IgD-negative memory B cell (primary cell): ENCODE data around the gene TANGO6. TPM values are rescaled to one million over a fixed set of nuclear protein-coding genes. Genes with fewer than 3 reads are reported as not detected.
A peak's percentile ranks its signal among the peaks of the same experiment; 100 is the strongest.
"Not testable (repeated sequence)": the region's sequence is repeated elsewhere in the genome, so short reads cannot be mapped to it uniquely, and the experiment has no call there.

Experiments
- H3K27ac Mint-ChIP-seq, 3 donors: one replicate each; pipeline ENCODE4 v1.8.0; 2020 to 2022; ENCODE audit warnings: mild to moderate bottlenecking in 3 of 3, mixed read lengths in 3 of 3, moderate library complexity in 1 of 3
- H3K27me3 Mint-ChIP-seq: one replicate; pipeline ENCODE4 v1.8.0; 2021; ENCODE audit warnings: mixed read lengths
- H3K36me3 Mint-ChIP-seq: one replicate; pipeline ENCODE4 v1.8.0; 2020; ENCODE audit warnings: mild to moderate bottlenecking, mixed read lengths
- H3K4me1 Mint-ChIP-seq, 3 donors: one replicate each; pipeline ENCODE4 v1.8.0; 2020 to 2022; ENCODE audit warnings: mixed read lengths in 3 of 3, mild to moderate bottlenecking in 1 of 3
- H3K4me3 Mint-ChIP-seq, 4 donors: one replicate each; pipeline ENCODE4 v1.8.0; 2020 to 2022; ENCODE audit warnings: mild to moderate bottlenecking in 4 of 4, mixed read lengths in 4 of 4, moderate library complexity in 3 of 4
- H3K9me3 Mint-ChIP-seq, 3 donors: one replicate each; pipeline ENCODE4 v1.8.0; 2020 to 2021; ENCODE audit warnings: mixed read lengths in 3 of 3, mild to moderate bottlenecking in 1 of 3
- polyA plus RNA-seq: library from polyadenylated mRNA; unstranded; fragments of 300-500 nt; fragmentation: Illumina TruSeq; gene quantifications from one replicate; pipeline ENCODE4 v1.2.3, GENCODE V29; 2021

The TANGO6 gene
- polyA plus RNA-seq, 1 donor from 2014 or later: 17.1 TPM

GRCh38 chr16:69049603-69050375, 206.5 kb downstream of the TANGO6 start:
- H3K27ac Mint-ChIP-seq: no peak overlapping the region

GRCh38 chr16:69051517-69051830, 208.1 kb downstream of the TANGO6 start:
- H3K27ac Mint-ChIP-seq, H3K4me1 Mint-ChIP-seq, H3K27me3 Mint-ChIP-seq, H3K9me3 Mint-ChIP-seq, H3K4me3 Mint-ChIP-seq: not testable (repeated sequence)
- H3K36me3 Mint-ChIP-seq: peaks cover 10% of the 10 kb centered on the region

More at GRCh38 chr16:69049603-69050375, 206.5 kb downstream of the TANGO6 start:
- H3K9me3 Mint-ChIP-seq: no peaks in the 10 kb centered on the region
- peaks cover 12% of the 10 kb centered on the region for H3K36me3 Mint-ChIP-seq
- peaks cover 0 to 2% (median 0%) of the 10 kb centered on the region in 3 donors for H3K4me1 Mint-ChIP-seq
- H3K27me3 Mint-ChIP-seq: no peaks in the 10 kb centered on the region
- H3K4me3 Mint-ChIP-seq: no peak overlapping the region

GRCh38 chr16:69055008-69055407, 211.7 kb downstream of the TANGO6 start:
- Mint-ChIP-seq H3K27me3 (no peaks in the 10 kb centered on the region), H3K4me1 (peaks cover 0 to 2% (median 0%) of the 10 kb centered on the region in 3 donors), H3K36me3 (peaks cover 9% of the 10 kb centered on the region), H3K9me3 (no peaks in the 10 kb centered on the region), H3K4me3 (no peak overlapping the region), H3K27ac (no peak overlapping the region)

DNA sequence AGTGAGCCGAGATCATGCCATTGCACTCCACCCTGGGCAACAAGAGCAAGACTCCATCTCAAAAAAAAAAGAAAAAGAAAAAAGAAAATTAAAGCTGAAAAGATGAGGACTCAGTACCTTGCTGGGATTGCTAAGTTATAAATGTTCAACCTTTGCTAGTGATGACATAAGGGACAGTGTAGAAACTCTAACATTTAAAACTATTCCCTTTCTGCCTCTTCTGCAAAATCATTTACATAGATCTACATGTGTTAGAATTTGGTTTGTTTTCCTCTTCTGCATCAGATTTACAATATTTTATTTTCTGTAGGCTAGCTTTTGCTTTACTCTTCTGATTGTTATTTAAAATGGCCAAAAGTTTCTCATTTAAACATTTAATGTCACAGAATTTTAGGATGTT, 212.6 kb downstream of the TANGO6 start:
- H3K36me3 Mint-ChIP-seq: peaks cover 6% of the 10 kb centered on the region

DNA sequence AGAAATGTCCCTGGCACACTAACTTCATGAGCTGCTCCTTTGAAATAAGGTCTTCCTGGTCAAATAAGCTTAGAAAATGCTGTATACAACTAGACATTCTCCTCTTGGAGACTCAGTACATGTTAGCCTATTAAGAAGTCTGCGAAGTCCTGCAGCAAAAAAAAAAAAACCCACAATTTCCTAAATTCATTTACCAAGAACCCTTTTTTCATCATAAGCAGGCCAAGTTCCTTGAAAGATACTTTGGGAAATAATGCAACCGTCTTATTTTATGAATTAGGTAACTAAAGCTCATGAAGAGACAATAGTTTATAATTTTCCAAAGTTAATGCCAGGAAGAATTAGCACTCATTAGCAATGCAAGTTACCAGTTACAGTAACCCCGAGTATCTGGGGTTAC, 213.1 kb downstream of the TANGO6 start:
- peaks cover 6% of the 10 kb centered on the region for H3K36me3 Mint-ChIP-seq
- no peaks in the 10 kb centered on the region for H3K27me3 Mint-ChIP-seq
- H3K4me3 Mint-ChIP-seq: no peak overlapping the region
- H3K9me3 Mint-ChIP-seq: no peaks in the 10 kb centered on the region
- no peaks in the 10 kb centered on the region for H3K4me1 Mint-ChIP-seq
- H3K27ac Mint-ChIP-seq: no peak overlapping the region

More for the DNA sequence above, 212.6 kb downstream of the TANGO6 start:
- Mint-ChIP-seq H3K27ac (no peak overlapping the region), H3K4me1 (no peaks in the 10 kb centered on the region), H3K27me3 (no peaks in the 10 kb centered on the region), H3K4me3 (no peak overlapping the region), H3K9me3 (no peaks in the 10 kb centered on the region)

DNA sequence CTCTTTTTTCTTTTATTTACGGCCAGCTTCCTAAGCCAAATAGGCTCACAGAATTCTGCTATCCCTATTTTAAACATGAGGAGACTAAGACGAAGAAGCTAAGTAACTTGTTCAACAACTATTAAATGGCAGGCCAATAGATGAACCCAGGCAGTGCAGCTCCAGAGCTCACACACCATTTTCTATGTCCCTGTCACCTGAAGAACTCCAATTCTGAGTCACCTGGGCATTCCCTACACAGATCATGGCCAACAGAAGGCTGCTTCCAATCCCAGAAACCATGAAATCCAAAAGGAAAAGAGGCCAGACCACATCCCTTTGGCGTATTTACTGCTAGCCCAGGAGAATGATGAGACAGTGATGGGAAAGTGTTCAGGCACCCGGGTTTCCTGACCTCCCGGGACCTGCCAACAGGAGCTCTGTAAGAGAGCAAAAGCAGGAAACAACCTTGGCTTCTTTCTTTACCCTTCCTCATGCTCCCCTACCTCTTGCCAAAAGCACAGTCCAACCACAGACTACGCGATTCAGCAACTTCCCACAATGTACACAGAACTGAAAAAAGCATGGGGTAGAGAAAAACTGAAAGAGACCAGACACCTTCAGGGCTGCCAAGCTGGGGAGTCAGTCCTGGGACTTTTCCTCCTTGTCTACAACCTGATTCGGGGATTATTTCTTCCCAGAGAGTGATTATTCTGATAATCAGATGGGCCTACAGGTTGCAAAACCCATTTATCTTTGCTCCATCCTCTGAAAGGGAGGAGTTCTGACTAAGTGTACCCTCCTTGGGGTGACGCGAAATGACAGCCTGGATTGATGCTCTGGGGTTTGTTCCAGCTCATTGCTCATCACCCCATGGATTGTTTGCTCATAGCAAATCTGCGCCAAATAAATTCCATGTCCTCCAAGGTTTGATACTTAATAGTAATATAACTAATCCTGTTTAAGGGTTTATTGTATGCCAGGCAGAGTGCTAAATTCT, 214.4 kb downstream of the TANGO6 start:
- no peak overlapping the region for H3K27ac Mint-ChIP-seq
- no peaks in the 10 kb centered on the region for H3K27me3 Mint-ChIP-seq

GRCh38 chr16:69063491-69063890, 220.2 kb downstream of the TANGO6 start:
- H3K4me1 Mint-ChIP-seq, H3K9me3 Mint-ChIP-seq, H3K36me3 Mint-ChIP-seq, H3K27me3 Mint-ChIP-seq, H3K27ac Mint-ChIP-seq, H3K4me3 Mint-ChIP-seq: not testable (repeated sequence)

More for the DNA sequence above, 214.4 kb downstream of the TANGO6 start:
- peaks cover 6% of the 10 kb centered on the region for H3K36me3 Mint-ChIP-seq
- no peaks in the 10 kb centered on the region for H3K9me3 Mint-ChIP-seq
- H3K4me3 Mint-ChIP-seq: no peak overlapping the region
- H3K4me1 Mint-ChIP-seq: no peaks in the 10 kb centered on the region

DNA sequence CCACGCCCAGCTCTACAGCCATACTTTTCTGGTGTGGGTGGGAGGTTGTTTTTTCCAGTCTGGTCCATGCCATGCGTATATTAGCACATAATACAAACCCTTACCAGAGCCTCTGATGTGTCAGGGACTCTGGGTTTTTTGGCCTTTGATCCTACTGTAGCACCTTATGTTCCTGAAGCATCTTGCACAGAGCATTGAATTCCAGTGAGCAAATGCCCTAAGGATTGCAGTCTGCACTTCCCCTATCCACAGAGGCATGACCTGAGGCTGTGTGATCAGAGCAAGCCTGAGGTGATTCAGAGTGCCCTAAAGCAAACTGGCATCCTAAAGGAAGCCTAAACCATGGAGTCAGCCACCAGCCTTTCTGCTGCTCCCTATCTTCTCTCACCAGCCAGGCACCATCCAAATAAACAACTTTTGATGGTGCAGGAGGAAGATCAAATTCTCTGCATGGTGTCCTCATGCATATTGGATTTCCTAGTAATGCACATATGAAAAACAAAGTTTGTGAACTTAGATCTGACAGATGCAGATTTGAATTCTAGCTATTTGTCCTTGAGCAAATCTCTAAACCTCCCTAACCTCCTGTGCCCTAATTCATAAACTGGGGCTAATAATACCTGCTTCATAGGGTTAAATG, 220.9 kb downstream of the TANGO6 start:
- Mint-ChIP-seq H3K4me1 (no peaks in the 10 kb centered on the region), H3K27ac (no peak overlapping the region), H3K4me3 (no peak overlapping the region), H3K9me3 (no peaks in the 10 kb centered on the region), H3K36me3 (peaks cover 10% of the 10 kb centered on the region), H3K27me3 (no peaks in the 10 kb centered on the region)

DNA sequence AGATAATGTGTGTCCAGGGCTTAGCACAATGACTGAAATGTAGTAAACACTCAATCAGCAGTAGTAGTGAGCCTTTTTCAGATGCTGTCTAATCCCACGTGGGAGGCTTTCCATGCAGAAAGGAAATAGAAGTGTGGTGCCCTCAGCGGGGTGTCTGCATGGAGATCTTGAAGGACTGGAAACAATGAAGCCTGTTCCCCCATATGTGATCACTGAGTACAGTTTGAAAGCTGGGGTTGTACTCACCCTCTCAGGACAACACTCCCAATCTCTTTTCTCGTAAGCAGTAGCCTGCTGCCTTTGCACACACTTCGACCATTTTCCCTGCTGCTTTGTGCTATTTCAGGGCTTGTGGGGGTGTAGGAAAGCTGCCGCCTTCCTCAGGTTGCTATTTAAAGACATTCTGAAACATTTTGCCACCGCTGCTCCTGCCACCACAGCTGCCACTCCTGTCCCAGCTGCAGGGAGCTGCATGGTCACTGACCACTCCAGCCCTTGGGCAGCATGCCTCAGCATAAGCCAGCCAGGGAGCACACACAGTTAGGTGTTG, 221.5 kb downstream of the TANGO6 start:
- H3K27ac Mint-ChIP-seq: peak overlapping the region in 1 of 3 donors; percentile 77
- no peaks in the 10 kb centered on the region for H3K9me3 Mint-ChIP-seq
- H3K4me3 Mint-ChIP-seq: no peak overlapping the region
- H3K27me3 Mint-ChIP-seq: no peaks in the 10 kb centered on the region
- no peaks in the 10 kb centered on the region for H3K4me1 Mint-ChIP-seq
- peaks cover 10% of the 10 kb centered on the region for H3K36me3 Mint-ChIP-seq

- Mint-ChIP-seq H3K27ac (peak overlapping the region in 2 of 3 donors; percentile 7 to 13), H3K36me3 (peaks cover 9% of the 10 kb centered on the region), H3K9me3 (no peaks in the 10 kb centered on the region), H3K4me3 (no peak overlapping the region), H3K27me3 (no peaks in the 10 kb centered on the region), H3K4me1 (no peaks in the 10 kb centered on the region)
Measured at GRCh38 chr16:69069504-69069903, 226.2 kb downstream of the TANGO6 start.

- H3K27me3 Mint-ChIP-seq: no peaks in the 10 kb centered on the region
- H3K4me1 Mint-ChIP-seq: no peaks in the 10 kb centered on the region
- H3K9me3 Mint-ChIP-seq: no peaks in the 10 kb centered on the region
- no peak overlapping the region for H3K27ac Mint-ChIP-seq
- peaks cover 7% of the 10 kb centered on the region for H3K36me3 Mint-ChIP-seq
- H3K4me3 Mint-ChIP-seq: no peak overlapping the region
Measured at GRCh38 chr16:69071036-69071435, 227.7 kb downstream of the TANGO6 start.

- Mint-ChIP-seq H3K4me1 (no peaks in the 10 kb centered on the region), H3K4me3 (no peak overlapping the region), H3K27ac (no peak overlapping the region), H3K9me3 (no peaks in the 10 kb centered on the region), H3K36me3 (peaks cover 6% of the 10 kb centered on the region), H3K27me3 (no peaks in the 10 kb centered on the region)
Measured at GRCh38 chr16:69072640-69072974, 229.3 kb downstream of the TANGO6 start.

GRCh38 chr16:69073181-69073702, 229.9 kb downstream of the TANGO6 start:
- no peaks in the 10 kb centered on the region for H3K4me1 Mint-ChIP-seq
- no peak overlapping the region for H3K4me3 Mint-ChIP-seq
- no peaks in the 10 kb centered on the region for H3K9me3 Mint-ChIP-seq
- H3K36me3 Mint-ChIP-seq: peaks cover 3% of the 10 kb centered on the region
- no peaks in the 10 kb centered on the region for H3K27me3 Mint-ChIP-seq
- H3K27ac Mint-ChIP-seq: no peak overlapping the region

- H3K36me3 Mint-ChIP-seq: no peaks in the 10 kb centered on the region
- H3K27me3 Mint-ChIP-seq: no peaks in the 10 kb centered on the region
- H3K27ac Mint-ChIP-seq: no peak overlapping the region
- H3K4me1 Mint-ChIP-seq: no peaks in the 10 kb centered on the region
- no peak overlapping the region for H3K4me3 Mint-ChIP-seq
- H3K9me3 Mint-ChIP-seq: no peaks in the 10 kb centered on the region
Measured at GRCh38 chr16:69077251-69077650, 233.9 kb downstream of the TANGO6 start.

GRCh38 chr16:69078073-69078472, 234.7 kb downstream of the TANGO6 start:
- Mint-ChIP-seq H3K27me3 (no peaks in the 10 kb centered on the region), H3K4me1 (no peaks in the 10 kb centered on the region), H3K27ac (no peak overlapping the region), H3K9me3 (no peaks in the 10 kb centered on the region), H3K4me3 (no peak overlapping the region), H3K36me3 (no peaks in the 10 kb centered on the region)
